ENCODE data around the gene THRB.

Gene THRB

DNA sequence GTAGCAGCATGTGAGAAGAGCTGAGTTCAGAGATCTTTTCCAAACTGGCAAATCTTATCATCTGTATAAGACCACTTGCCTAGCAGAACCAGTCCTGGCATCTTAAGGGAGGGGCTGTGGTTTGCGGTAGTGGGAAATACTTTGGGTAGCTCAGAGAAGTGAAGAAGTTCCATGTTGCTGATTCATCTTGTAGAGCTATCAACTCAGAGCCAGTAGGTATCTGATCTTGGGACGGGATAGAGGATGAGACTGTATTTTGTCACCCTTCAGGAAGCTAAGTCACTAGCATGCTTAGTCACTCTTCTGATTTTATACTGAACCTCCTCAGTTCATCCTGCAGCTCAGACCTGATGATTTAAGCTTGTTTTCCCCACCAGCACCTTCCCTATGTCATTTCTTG lies 338.2 kb downstream of the THRB start:
- no peak overlapping the region for H3K27ac ChIP-seq

GRCh38 chr3:24155276-24155675 lies 339.4 kb downstream of the THRB start:
- H3K27ac ChIP-seq = no peak overlapping the region
- no peaks in the 10 kb centered on the region for H3K9me3 ChIP-seq (ENCODE audit: control insufficient read depth, low read length)
- H3K79me2 ChIP-seq = no peaks in the 10 kb centered on the region
- no peak overlapping the region for H2AFZ ChIP-seq
- no peak overlapping the region for H3K4me3 ChIP-seq (ENCODE audit: low read depth, low read length)
- no peak overlapping the region for H3K4me2 ChIP-seq (ENCODE audit: low read length)
- peaks cover 2% of the 10 kb centered on the region for H3K4me1 ChIP-seq
- H3K9ac ChIP-seq = no peak overlapping the region
- H3K36me3 ChIP-seq (ENCODE audit: control insufficient read depth, insufficient read depth, low read length) = no peaks in the 10 kb centered on the region
- no peak for TF ChIP-seq CTCF (IDR thresholded peaks at IDR 0.05)
- H3K27me3 ChIP-seq (ENCODE audit: control insufficient read depth, insufficient read depth, low read length) = no peaks in the 10 kb centered on the region

More for the DNA sequence above, 338.2 kb downstream of the THRB start:
- Histone ChIP-seq H3K9ac (no peak overlapping the region), H3K4me1 (peaks cover 2% of the 10 kb centered on the region), H2AFZ (no peak overlapping the region), H3K4me2 (ENCODE audit: low read length) (no peak overlapping the region), H3K4me3 (ENCODE audit: low read depth, low read length) (no peak overlapping the region), H3K27me3 (ENCODE audit: control insufficient read depth, insufficient read depth, low read length) (no peaks in the 10 kb centered on the region), H3K9me3 (ENCODE audit: control insufficient read depth, low read length) (no peaks in the 10 kb centered on the region), H3K79me2 (no peaks in the 10 kb centered on the region), H3K36me3 (ENCODE audit: control insufficient read depth, insufficient read depth, low read length) (no peaks in the 10 kb centered on the region)
- TF ChIP-seq CTCF (IDR thresholded peaks at IDR 0.05) = no peak

DNA sequence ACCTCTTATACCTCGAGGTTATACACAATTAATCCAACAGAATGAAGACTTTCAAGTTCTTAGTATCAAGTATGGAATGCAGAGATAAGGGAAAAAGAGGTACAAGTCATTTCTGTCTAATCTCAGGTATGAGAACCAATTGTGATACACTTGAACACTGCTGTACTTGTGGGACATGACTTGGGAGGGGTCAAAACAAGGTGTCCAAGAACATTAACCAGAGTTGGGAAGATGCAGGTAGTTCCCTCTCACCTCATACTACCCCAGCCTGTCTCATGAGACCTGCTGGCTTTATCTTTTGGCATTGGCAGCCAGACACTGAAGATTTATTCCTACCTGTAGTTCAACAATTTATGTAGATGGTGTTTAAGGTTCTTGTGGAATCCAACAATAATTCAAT lies 339.9 kb downstream of the THRB start:
- no peaks in the 10 kb centered on the region for H3K27me3 ChIP-seq (ENCODE audit: control insufficient read depth, insufficient read depth, low read length)
- no peak overlapping the region for H2AFZ ChIP-seq
- no peaks in the 10 kb centered on the region for H3K9me3 ChIP-seq (ENCODE audit: control insufficient read depth, low read length)
- no peaks in the 10 kb centered on the region for H3K79me2 ChIP-seq
- H3K9ac ChIP-seq = no peak overlapping the region
- H3K27ac ChIP-seq = no peak overlapping the region
- no peak overlapping the region for H3K4me2 ChIP-seq (ENCODE audit: low read length)
- no peaks in the 10 kb centered on the region for H3K36me3 ChIP-seq (ENCODE audit: control insufficient read depth, insufficient read depth, low read length)
- no peak for TF ChIP-seq CTCF (IDR thresholded peaks at IDR 0.05)
- no peak overlapping the region for H3K4me3 ChIP-seq (ENCODE audit: low read depth, low read length)
- H3K4me1 ChIP-seq = peaks cover 2% of the 10 kb centered on the region

- no peaks in the 10 kb centered on the region for H3K36me3 ChIP-seq (ENCODE audit: control insufficient read depth, insufficient read depth, low read length)
- H3K4me1 ChIP-seq = peaks cover 1% of the 10 kb centered on the region
- H3K27me3 ChIP-seq (ENCODE audit: control insufficient read depth, insufficient read depth, low read length) = no peaks in the 10 kb centered on the region
- H2AFZ ChIP-seq = no peak overlapping the region
- H3K27ac ChIP-seq = no peak overlapping the region
- no peaks in the 10 kb centered on the region for H3K9me3 ChIP-seq (ENCODE audit: control insufficient read depth, low read length)
- no peak overlapping the region for H3K9ac ChIP-seq
- H3K79me2 ChIP-seq = no peaks in the 10 kb centered on the region
- TF ChIP-seq CTCF (IDR thresholded peaks at IDR 0.05) = no peak
- no peak overlapping the region for H3K4me2 ChIP-seq (ENCODE audit: low read length)
- H3K4me3 ChIP-seq (ENCODE audit: low read depth, low read length) = no peak overlapping the region
Measured at GRCh38 chr3:24154013-24154695, 340.5 kb downstream of the THRB start.

DNA sequence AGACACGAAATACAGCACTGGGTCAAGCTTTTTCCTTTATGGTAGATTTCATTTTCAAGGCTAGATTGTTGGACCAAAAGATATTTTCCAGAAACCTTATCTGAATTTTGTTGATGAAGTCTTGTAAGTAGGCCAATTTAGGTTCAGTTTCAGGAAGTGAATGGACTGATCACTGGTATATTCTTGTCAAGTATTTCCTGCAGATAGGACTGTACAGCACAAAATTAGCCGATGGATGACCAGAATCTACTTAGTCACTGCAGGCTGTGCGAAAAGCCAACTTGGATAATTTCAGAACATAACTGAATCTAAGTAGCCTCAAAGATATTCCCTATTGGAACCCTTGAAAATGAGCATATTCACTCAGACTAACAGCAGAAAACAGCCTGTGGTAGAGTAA lies 343.1 kb downstream of the THRB start:
- H2AFZ ChIP-seq = no peak overlapping the region
- no peaks in the 10 kb centered on the region for H3K4me1 ChIP-seq
- H3K9me3 ChIP-seq (ENCODE audit: control insufficient read depth, low read length) = no peaks in the 10 kb centered on the region
- H3K27me3 ChIP-seq (ENCODE audit: control insufficient read depth, insufficient read depth, low read length) = no peaks in the 10 kb centered on the region
- H3K4me3 ChIP-seq (ENCODE audit: low read depth, low read length) = no peak overlapping the region
- H3K27ac ChIP-seq = no peak overlapping the region
- no peak overlapping the region for H3K4me2 ChIP-seq (ENCODE audit: low read length)
- no peak overlapping the region for H3K9ac ChIP-seq
- H3K79me2 ChIP-seq = no peaks in the 10 kb centered on the region
- no peak for TF ChIP-seq CTCF (IDR thresholded peaks at IDR 0.05)
- H3K36me3 ChIP-seq (ENCODE audit: control insufficient read depth, insufficient read depth, low read length) = no peaks in the 10 kb centered on the region
